HG03575 (cell line): ENCODE measurements around the gene PXMP2.

Experiments used
- ATAC-seq: cut with Tn5 transposase; IDR thresholded peaks from one replicate; pipeline ENCODE4 v1.9.1; 2021; ENCODE audit not compliant: unreplicated experiment, insufficient number of reproducible peaks, low FRiP score; ENCODE audit errors: extremely low read depth

Gene PXMP2

GRCh38 chr12:132687211-132688164 is at the start of gene PXMP2, which contains the start of gene POLE:
PXMP2 (plus strand) TSS chr12:132687587; CDS start chr12:132687671, 84 bp downstream.
POLE (minus strand) TSS chr12:132687342; CDS start chr12:132687315, 27 bp downstream.
- ATAC-seq = no peak

- no peak for ATAC-seq
These were observed 49.6 kb upstream of the PXMP2 start for GRCh38 chr12:132637811-132638210.

- no peak for ATAC-seq
These were observed 48.6 kb upstream of the PXMP2 start for GRCh38 chr12:132638541-132639408.

- no peak for ATAC-seq
These were observed 47.3 kb upstream of the PXMP2 start for GRCh38 chr12:132639956-132640520.

GRCh38 chr12:132640936-132641335 is 46.5 kb upstream of the PXMP2 start:
- ATAC-seq = no peak

GRCh38 chr12:132641811-132642650 is 45.4 kb upstream of the PXMP2 start:
- no peak for ATAC-seq

GRCh38 chr12:132642846-132643835 is 44.2 kb upstream of the PXMP2 start:
- ATAC-seq = no peak

GRCh38 chr12:132646850-132647249 is 40.5 kb upstream of the PXMP2 start:
- no peak for ATAC-seq

- no peak for ATAC-seq
These were observed 39.5 kb upstream of the PXMP2 start for GRCh38 chr12:132647858-132648257.

GRCh38 chr12:132648616-132649225 is 38.7 kb upstream of the PXMP2 start:
- no peak for ATAC-seq

GRCh38 chr12:132649226-132649945 is 38.0 kb upstream of the PXMP2 start:
- no peak for ATAC-seq

- no peak for ATAC-seq
These were observed 35.8 kb upstream of the PXMP2 start for GRCh38 chr12:132651444-132652100.

- ATAC-seq = no peak
These were observed 33.7 kb upstream of the PXMP2 start for GRCh38 chr12:132653567-132654290.

- no peak for ATAC-seq
These were observed 30.2 kb upstream of the PXMP2 start for GRCh38 chr12:132657004-132657727.
